ENCODE measurements around the gene PACSIN2. TPM values are rescaled to one million over a fixed set of nuclear protein-coding genes. Genes with fewer than 3 reads are reported as not detected.
"Not testable (repeated sequence)": the region's sequence is repeated elsewhere in the genome, so short reads cannot be mapped to it uniquely, and the experiment has no call there.

Gene PACSIN2
- total RNA-seq, 1 donor from 2014 or later: 87.8 TPM

GRCh38 chr22:42974223-42974622 is 40.7 kb downstream of the PACSIN2 start:
- Histone ChIP-seq H3K27me3 (ENCODE audit: insufficient read depth, low read length) (no peaks in the 10 kb centered on the region), H3K9me3 (ENCODE audit: insufficient read depth, low read depth, low read length) (no peaks in the 10 kb centered on the region), H3K4me2 (ENCODE audit: low read length) (no peak overlapping the region), H3K27ac (ENCODE audit: low read depth, low read length) (no peak overlapping the region), H3K9ac (ENCODE audit: low read length) (no peak overlapping the region), H3K79me2 (ENCODE audit: insufficient read depth, low read length) (peaks cover 86% of the 10 kb centered on the region), H3K36me3 (ENCODE audit: insufficient read depth, low read length) (no peaks in the 10 kb centered on the region), H3K4me3 (ENCODE audit: insufficient read depth, low read depth, low read length) (no peak overlapping the region), H3K4me1 (ENCODE audit: insufficient read depth, low read length) (peaks cover 22% of the 10 kb centered on the region), H2AFZ (ENCODE audit: low read depth, low read length) (no peak overlapping the region), H4K20me1 (ENCODE audit: insufficient read depth, low read length) (peaks cover 76% of the 10 kb centered on the region)
- H3K4me1 Mint-ChIP-seq (ENCODE audit: low read depth, unreplicated experiment): peaks cover 40% of the 10 kb centered on the region
- no peak overlapping the region for H3K4me3 Mint-ChIP-seq (ENCODE audit: unreplicated experiment)
- DNase-seq (ENCODE audit: low read depth) (no peak), FAIRE-seq (no peak)
- TF ChIP-seq EZH2 (IDR thresholded peaks at IDR 0.05; ENCODE audit: insufficient read depth, low read length): no peak
- TF ChIP-seq CTCF (IDR thresholded peaks at IDR 0.05; ENCODE audit: insufficient read depth, low read depth, low read length): no peak
- no peaks in the 10 kb centered on the region for H3K27me3 Mint-ChIP-seq (ENCODE audit: low read depth, unreplicated experiment)
- H3K9me3 Mint-ChIP-seq (ENCODE audit: unreplicated experiment): peaks cover 2% of the 10 kb centered on the region
- H3K36me3 Mint-ChIP-seq (ENCODE audit: low read depth, unreplicated experiment): peaks cover 15% of the 10 kb centered on the region
- no peak overlapping the region for H3K27ac Mint-ChIP-seq (ENCODE audit: unreplicated experiment)

- H3K4me2 ChIP-seq (ENCODE audit: low read length): no peak overlapping the region
- no peak overlapping the region for H3K4me3 ChIP-seq (ENCODE audit: insufficient read depth, low read depth, low read length)
- H3K27ac Mint-ChIP-seq (ENCODE audit: unreplicated experiment): no peak overlapping the region
- peaks cover 2% of the 10 kb centered on the region for H3K9me3 Mint-ChIP-seq (ENCODE audit: unreplicated experiment)
- H3K36me3 ChIP-seq (ENCODE audit: insufficient read depth, low read length): no peaks in the 10 kb centered on the region
- peaks cover 42% of the 10 kb centered on the region for H3K4me1 Mint-ChIP-seq (ENCODE audit: low read depth, unreplicated experiment)
- H4K20me1 ChIP-seq (ENCODE audit: insufficient read depth, low read length): peaks cover 74% of the 10 kb centered on the region
- TF ChIP-seq EZH2 (IDR thresholded peaks at IDR 0.05; ENCODE audit: insufficient read depth, low read length) (no peak), CTCF (IDR thresholded peaks at IDR 0.05; ENCODE audit: insufficient read depth, low read depth, low read length) (no peak)
- no peaks in the 10 kb centered on the region for H3K27me3 Mint-ChIP-seq (ENCODE audit: low read depth, unreplicated experiment)
- no peak overlapping the region for H3K9ac ChIP-seq (ENCODE audit: low read length)
- no peak overlapping the region for H3K27ac ChIP-seq (ENCODE audit: low read depth, low read length)
- no peak for FAIRE-seq
- H2AFZ ChIP-seq (ENCODE audit: low read depth, low read length): no peak overlapping the region
- peaks cover 13% of the 10 kb centered on the region for H3K36me3 Mint-ChIP-seq (ENCODE audit: low read depth, unreplicated experiment)
- no peak overlapping the region for H3K4me3 Mint-ChIP-seq (ENCODE audit: unreplicated experiment)
- DNase-seq (ENCODE audit: low read depth): no peak
- no peaks in the 10 kb centered on the region for H3K9me3 ChIP-seq (ENCODE audit: insufficient read depth, low read depth, low read length)
- H3K27me3 ChIP-seq (ENCODE audit: insufficient read depth, low read length): no peaks in the 10 kb centered on the region
- peaks cover 16% of the 10 kb centered on the region for H3K4me1 ChIP-seq (ENCODE audit: insufficient read depth, low read length)
- peaks cover 86% of the 10 kb centered on the region for H3K79me2 ChIP-seq (ENCODE audit: insufficient read depth, low read length)
These were observed 41.4 kb downstream of the PACSIN2 start for GRCh38 chr22:42973536-42973881.

GRCh38 chr22:42972649-42973535 is 42.1 kb downstream of the PACSIN2 start:
- Mint-ChIP-seq H3K36me3 (ENCODE audit: low read depth, unreplicated experiment) (peaks cover 15% of the 10 kb centered on the region), H3K4me3 (ENCODE audit: unreplicated experiment) (no peak overlapping the region), H3K27me3 (ENCODE audit: low read depth, unreplicated experiment) (no peaks in the 10 kb centered on the region), H3K4me1 (ENCODE audit: low read depth, unreplicated experiment) (peaks cover 39% of the 10 kb centered on the region), H3K27ac (ENCODE audit: unreplicated experiment) (no peak overlapping the region), H3K9me3 (ENCODE audit: unreplicated experiment) (peaks cover 2% of the 10 kb centered on the region)
- Histone ChIP-seq H3K36me3 (ENCODE audit: insufficient read depth, low read length) (no peaks in the 10 kb centered on the region), H3K9me3 (ENCODE audit: insufficient read depth, low read depth, low read length) (no peaks in the 10 kb centered on the region), H3K4me2 (ENCODE audit: low read length) (no peak overlapping the region), H3K9ac (ENCODE audit: low read length) (no peak overlapping the region), H4K20me1 (ENCODE audit: insufficient read depth, low read length) (peaks cover 74% of the 10 kb centered on the region), H3K4me1 (ENCODE audit: insufficient read depth, low read length) (peaks cover 10% of the 10 kb centered on the region), H3K4me3 (ENCODE audit: insufficient read depth, low read depth, low read length) (no peak overlapping the region), H3K79me2 (ENCODE audit: insufficient read depth, low read length) (peaks cover 86% of the 10 kb centered on the region), H3K27ac (ENCODE audit: low read depth, low read length) (no peak overlapping the region), H2AFZ (ENCODE audit: low read depth, low read length) (no peak overlapping the region), H3K27me3 (ENCODE audit: insufficient read depth, low read length) (no peaks in the 10 kb centered on the region)
- no peak for FAIRE-seq
- no peak for TF ChIP-seq CTCF (IDR thresholded peaks at IDR 0.05; ENCODE audit: insufficient read depth, low read depth, low read length)
- no peak for TF ChIP-seq EZH2 (IDR thresholded peaks at IDR 0.05; ENCODE audit: insufficient read depth, low read length)
- DNase-seq (ENCODE audit: low read depth): no peak

GRCh38 chr22:42971473-42971860 is 43.5 kb downstream of the PACSIN2 start:
- peaks cover 71% of the 10 kb centered on the region for H4K20me1 ChIP-seq (ENCODE audit: insufficient read depth, low read length)
- H3K36me3 ChIP-seq (ENCODE audit: insufficient read depth, low read length); H3K4me3 Mint-ChIP-seq (ENCODE audit: unreplicated experiment); H3K27ac ChIP-seq (ENCODE audit: low read depth, low read length); H3K27ac Mint-ChIP-seq (ENCODE audit: unreplicated experiment); H3K9ac ChIP-seq (ENCODE audit: low read length); H2AFZ ChIP-seq (ENCODE audit: low read depth, low read length); H3K4me2 ChIP-seq (ENCODE audit: low read length); H3K27me3 Mint-ChIP-seq (ENCODE audit: low read depth, unreplicated experiment); DNase-seq (ENCODE audit: low read depth); H3K4me1 ChIP-seq (ENCODE audit: insufficient read depth, low read length); H3K4me3 ChIP-seq (ENCODE audit: insufficient read depth, low read depth, low read length); H3K9me3 ChIP-seq (ENCODE audit: insufficient read depth, low read depth, low read length); H3K27me3 ChIP-seq (ENCODE audit: insufficient read depth, low read length); H3K9me3 Mint-ChIP-seq (ENCODE audit: unreplicated experiment); FAIRE-seq: not testable (repeated sequence)
- peaks cover 82% of the 10 kb centered on the region for H3K79me2 ChIP-seq (ENCODE audit: insufficient read depth, low read length)
- Mint-ChIP-seq H3K36me3 (ENCODE audit: low read depth, unreplicated experiment) (peaks cover 19% of the 10 kb centered on the region), H3K4me1 (ENCODE audit: low read depth, unreplicated experiment) (peaks cover 34% of the 10 kb centered on the region)

All from astrocyte (in vitro differentiated cells and primary cell).